IPS-NIHi7 (cell line): ENCODE measurements around the gene LDLRAD3.

Experiments used
- DNase-seq: peaks from one replicate; pipeline ENCODE4 v3.0.0; 2012; ENCODE audit warnings: mixed read lengths; ENCODE audit errors: extremely low spot score

LDLRAD3 gene

GRCh38 chr11:36103933-36104530, 160.2 kb downstream of the LDLRAD3 start:
- no peak for DNase-seq

- no peak for DNase-seq
These were observed 160.8 kb downstream of the LDLRAD3 start for GRCh38 chr11:36104660-36104992.

DNA sequence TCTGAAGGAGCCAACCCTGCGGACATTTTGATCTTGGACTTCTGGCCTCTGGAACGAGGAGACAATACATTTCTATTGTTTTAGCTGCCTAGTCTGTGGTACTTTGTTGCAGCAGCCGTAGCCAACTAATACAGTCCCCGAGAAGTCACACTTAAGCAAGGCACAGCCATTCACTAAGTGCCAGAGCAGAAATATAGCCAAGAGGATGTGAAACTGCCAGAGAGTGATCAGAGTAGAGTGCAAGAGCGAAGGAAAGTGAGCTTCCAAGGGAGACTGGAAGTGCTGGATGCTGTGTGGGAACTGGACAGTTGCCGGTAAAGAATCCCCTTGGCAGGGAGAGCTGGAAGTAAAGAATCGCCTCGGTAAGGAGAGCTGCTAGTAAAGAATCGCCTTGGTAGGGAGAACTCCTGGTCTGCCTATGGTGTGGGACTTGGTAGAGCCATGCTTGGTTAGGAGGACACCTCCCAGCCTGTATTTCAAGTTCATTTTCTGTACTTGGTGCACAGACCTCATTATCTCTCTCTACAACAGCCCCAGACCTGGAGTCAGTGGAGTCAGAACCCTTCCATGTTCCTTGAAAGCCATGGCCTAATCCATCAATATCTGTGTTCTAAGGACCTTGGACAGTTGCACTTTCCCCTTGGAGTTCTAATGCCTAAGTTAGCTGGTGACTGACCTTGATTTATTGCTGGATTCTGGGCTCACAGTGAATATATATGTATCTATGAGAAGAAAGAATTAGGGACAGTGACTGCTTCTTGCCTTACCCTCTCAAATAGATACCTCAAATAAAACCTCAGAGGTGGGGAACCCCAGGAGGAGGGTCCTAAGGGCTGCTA, 162.1 kb downstream of the LDLRAD3 start:
- DNase-seq = no peak

GRCh38 chr11:36107547-36107946, 163.7 kb downstream of the LDLRAD3 start:
- no peak for DNase-seq

- DNase-seq = no peak
These were observed 165.2 kb downstream of the LDLRAD3 start for GRCh38 chr11:36108881-36109589.

GRCh38 chr11:36109590-36109849, 165.7 kb downstream of the LDLRAD3 start:
- DNase-seq = no peak

- DNase-seq = no peak
These were observed 166.2 kb downstream of the LDLRAD3 start for GRCh38 chr11:36109850-36110606.

- no peak for DNase-seq
These were observed 167.0 kb downstream of the LDLRAD3 start for GRCh38 chr11:36110668-36111410.

GRCh38 chr11:36114095-36114494, 170.2 kb downstream of the LDLRAD3 start:
- DNase-seq = no peak

- DNase-seq = no peak
These were observed 171.5 kb downstream of the LDLRAD3 start for GRCh38 chr11:36115378-36115801.

DNA sequence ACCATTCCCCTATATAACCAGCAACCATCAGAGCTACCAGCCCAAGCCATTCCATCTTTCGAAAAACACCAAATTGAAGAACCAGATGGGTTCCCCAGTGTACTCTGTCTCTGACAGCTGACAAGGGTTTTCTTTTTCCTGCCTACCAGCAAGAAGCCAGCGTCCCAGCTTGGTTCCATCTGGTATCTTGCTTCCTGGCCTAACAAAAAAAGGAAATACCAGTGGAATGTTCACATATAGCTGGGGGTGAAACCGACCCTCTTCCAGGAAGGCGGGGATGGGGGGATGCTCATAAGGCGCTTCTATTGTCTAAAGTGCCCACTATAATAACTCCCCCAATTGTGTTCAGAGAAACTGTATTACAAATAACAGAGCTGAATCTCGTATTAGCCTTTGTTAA, 172.3 kb downstream of the LDLRAD3 start:
- DNase-seq = no peak

DNA sequence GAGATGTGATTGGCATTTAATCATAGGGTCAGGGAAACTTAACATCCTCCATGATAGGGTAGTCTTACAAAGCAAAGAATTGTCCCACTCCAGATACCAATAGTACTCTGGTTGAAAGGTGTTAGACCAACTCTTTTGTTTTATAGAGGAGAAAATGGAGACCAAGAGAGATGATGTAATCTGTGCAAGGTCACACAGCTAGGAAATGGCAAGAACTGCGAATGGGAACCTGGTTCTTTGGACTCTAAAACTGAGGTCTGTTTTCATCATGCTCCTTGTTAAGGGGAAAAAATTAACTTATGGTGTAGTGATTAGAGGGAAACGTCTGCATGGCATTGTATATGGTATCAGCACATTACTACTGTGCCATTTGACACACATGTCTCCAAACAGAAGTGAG, 174.2 kb downstream of the LDLRAD3 start:
- DNase-seq = no peak

DNA sequence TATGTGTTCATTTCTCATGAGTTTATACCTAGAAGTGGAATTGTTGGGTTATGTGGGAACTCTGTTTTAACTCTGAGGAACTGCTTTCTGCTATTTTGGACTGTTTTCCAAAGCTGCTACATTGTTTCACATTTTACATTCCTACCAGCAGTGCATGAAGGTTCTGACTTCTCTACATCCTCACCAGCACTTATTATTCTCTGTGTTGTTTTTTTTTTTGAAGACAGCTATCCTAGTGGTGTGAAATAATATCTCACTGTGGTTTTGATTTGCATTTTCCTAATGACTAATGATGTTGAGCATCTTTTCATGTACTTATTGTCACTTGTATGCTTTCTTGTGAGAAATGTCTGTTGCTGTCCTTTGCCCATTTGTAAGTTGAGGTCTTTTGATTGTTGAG, 175.4 kb downstream of the LDLRAD3 start:
- no peak for DNase-seq

DNA sequence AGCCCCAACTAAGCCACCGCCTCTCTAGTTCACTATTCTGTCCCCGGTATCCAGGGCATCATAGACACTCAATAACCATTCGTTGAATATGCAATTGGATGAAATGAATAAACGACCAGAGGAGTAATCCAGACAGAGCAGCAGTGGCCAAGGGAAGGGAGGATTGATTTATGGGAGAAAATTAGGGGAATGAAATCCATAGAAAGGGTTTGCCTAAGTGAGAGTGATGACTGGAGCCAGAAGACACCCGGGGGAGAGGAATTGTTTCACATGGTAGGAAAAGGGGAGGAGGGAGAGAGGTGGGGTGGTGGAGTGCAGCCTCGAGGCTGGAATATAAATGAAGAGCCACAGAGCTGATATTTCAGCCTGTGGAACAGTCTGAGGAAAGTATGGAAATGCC, 177.2 kb downstream of the LDLRAD3 start:
- no peak for DNase-seq

DNA sequence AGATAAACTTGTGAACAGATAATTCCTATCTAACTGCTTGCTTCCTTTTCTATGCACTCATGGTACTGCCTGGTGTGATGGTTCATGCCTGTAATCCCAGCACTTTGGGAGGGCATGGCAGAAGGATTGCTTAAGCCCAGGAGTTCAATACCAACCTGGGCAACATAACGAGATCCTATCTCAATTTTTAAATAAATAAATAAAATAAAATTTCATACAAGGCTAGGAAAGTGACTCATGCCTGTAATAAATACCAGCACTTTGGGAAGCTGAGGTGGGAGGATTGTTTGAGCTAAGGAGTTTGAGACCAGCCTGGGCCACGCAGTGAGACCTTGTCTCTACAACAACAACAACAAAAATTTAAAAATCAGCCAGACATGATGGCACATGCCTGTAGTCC, 178.8 kb downstream of the LDLRAD3 start:
- no peak for DNase-seq

DNA sequence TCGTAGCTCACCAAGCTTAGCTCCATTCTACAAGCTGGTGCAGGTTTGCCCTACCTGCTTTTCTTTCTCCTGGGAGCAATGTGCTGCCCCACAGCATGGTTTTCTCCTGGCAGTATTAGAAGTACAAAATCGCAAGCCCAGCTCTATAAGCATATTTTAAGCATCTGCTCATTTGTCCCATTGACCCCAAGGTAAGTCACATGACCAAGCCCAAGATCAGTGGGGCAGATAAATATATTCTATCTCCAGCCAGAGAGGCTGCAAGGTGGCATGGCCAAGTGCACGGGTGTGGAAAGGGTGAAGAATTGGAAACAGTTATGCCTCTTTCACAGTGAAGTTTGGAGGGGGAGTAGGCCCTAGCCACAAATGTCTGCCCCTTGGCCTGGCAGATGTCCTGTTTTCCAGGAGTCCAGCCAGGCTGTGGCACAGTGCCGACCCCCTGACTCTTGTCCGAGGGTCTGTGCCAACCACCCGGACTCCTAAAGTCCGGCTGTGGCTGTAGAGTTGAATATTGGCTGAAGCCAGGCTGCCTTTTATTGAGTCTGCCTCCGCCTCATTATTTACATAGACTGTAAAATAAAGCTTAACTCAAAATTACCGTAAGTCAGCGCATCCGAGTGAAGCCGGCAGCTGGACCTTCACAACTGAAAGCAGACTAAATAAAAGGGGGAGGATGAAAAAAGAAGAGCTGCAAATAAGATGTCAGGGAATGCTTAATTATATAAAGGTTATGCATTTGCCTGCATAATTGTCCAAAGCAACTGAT, 179.7 kb downstream of the LDLRAD3 start:
- DNase-seq = no peak

DNA sequence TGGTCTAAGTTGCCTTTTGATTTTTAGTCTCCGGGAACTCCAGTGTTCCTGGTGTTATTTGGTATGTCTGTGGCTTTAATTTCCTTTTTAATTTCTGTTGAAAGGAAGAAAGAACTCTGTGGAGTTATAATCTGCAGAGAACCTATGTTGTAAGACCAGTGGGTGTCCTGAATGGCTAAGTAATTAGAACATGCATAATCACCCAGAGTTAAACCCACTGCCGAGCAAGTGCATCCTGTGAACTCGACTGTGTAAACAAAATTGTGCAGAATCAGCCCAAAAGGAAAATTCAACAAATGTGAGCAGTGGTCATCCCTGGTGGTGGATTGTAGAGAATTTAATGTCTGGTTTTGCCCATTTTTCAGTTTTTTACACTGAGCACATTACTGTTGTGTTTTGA, 182.8 kb downstream of the LDLRAD3 start:
- no peak for DNase-seq

- no peak for DNase-seq
These were observed 183.7 kb downstream of the LDLRAD3 start for GRCh38 chr11:36127550-36127949.

DNA sequence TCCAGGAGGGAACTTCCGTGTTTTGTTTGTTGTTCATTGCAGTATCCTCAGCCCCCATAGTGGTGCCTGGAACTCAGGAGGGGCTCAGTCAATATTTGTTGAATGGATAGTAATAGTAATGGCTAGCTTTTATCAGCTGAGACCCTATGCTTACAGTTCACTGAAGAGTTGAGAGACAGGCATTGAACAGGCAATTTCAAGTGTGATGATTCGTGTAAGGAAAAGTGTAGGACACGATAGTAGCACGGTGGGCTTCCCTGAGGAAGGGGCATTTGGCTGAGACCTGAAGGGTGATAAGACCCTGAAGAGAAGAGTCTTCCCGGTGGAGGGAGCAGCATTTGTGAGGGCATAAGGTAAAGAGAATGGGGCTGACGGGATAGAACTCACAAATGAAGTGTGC, 186.1 kb downstream of the LDLRAD3 start:
- DNase-seq = no peak

GRCh38 chr11:36130401-36130800, 186.5 kb downstream of the LDLRAD3 start:
- no peak for DNase-seq
